ENCODE measurements around the gene OXSM. TPM values are rescaled to one million over a fixed set of nuclear protein-coding genes. Genes with fewer than 3 reads are reported as not detected.

The OXSM gene
- total and polyA plus RNA-seq, 10 of the 15 experiments (the other 5 are each of a cell fraction or from before 2014, with no cell fraction given) = 12.9 to 37.5 (median 22.1) TPM

DNA sequence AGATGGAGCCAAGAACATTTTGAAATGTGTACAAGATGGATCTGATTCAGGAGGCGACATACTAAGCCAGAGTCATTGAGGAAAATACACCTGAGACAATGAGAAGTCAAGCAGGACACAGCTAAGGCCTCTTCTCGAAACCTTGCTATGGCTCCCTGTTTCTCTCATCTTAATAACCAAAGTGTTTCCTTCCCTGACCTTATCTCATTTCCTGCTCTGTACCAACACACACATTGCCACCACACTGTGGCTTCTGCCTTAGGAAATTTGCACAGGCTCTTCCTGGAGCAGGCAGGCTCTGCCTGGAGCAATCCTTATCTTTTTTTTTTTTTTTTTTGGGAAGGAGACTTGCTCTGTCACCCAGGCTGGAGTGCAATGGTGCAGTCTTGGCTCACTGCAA, 36.6 kb downstream of the OXSM start:
- H3K4me2 ChIP-seq (ENCODE audit: control insufficient read depth, insufficient read depth) = no peak overlapping the region
- TF ChIP-seq SRF (IDR thresholded peaks at IDR 0.05; ENCODE audit: low read depth in 2 of 2, low read length in 2 of 2) (no peak), RUNX3 (IDR thresholded peaks at IDR 0.05; ENCODE audit: low read length) (no peak), ASH2L (IDR thresholded peaks at IDR 0.05; ENCODE audit: borderline replicate concordance, low read depth) (no peak), NRF1 (conservative IDR thresholded peaks at IDR 0.05; ENCODE audit: low read depth, low read length) (no peak), EP300 (IDR thresholded peaks at IDR 0.05; ENCODE audit: borderline replicate concordance in 1 of 2, control insufficient read depth in 1 of 2, low read depth in 2 of 2, low read length in 2 of 2) (no peak), SUPT20H (IDR thresholded peaks at IDR 0.05; ENCODE audit: borderline replicate concordance, control insufficient read depth, low read depth, low read length) (no peak)
- TF ChIP-seq, protein P1, sequence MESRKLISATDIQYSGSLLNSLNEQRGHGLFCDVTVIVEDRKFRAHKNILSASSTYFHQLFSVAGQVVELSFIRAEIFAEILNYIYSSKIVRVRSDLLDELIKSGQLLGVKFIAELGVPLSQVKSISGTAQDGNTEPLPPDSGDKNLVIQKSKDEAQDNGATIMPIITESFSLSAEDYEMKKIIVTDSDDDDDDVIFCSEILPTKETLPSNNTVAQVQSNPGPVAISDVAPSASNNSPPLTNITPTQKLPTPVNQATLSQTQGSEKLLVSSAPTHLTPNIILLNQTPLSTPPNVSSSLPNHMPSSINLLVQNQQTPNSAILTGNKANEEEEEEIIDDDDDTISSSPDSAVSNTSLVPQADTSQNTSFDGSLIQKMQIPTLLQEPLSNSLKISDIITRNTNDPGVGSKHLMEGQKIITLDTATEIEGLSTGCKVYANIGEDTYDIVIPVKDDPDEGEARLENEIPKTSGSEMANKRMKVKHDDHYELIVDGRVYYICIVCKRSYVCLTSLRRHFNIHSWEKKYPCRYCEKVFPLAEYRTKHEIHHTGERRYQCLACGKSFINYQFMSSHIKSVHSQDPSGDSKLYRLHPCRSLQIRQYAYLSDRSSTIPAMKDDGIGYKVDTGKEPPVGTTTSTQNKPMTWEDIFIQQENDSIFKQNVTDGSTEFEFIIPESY (IDR thresholded peaks at IDR 0.05) = no peak
- TF ChIP-seq, protein P2, sequence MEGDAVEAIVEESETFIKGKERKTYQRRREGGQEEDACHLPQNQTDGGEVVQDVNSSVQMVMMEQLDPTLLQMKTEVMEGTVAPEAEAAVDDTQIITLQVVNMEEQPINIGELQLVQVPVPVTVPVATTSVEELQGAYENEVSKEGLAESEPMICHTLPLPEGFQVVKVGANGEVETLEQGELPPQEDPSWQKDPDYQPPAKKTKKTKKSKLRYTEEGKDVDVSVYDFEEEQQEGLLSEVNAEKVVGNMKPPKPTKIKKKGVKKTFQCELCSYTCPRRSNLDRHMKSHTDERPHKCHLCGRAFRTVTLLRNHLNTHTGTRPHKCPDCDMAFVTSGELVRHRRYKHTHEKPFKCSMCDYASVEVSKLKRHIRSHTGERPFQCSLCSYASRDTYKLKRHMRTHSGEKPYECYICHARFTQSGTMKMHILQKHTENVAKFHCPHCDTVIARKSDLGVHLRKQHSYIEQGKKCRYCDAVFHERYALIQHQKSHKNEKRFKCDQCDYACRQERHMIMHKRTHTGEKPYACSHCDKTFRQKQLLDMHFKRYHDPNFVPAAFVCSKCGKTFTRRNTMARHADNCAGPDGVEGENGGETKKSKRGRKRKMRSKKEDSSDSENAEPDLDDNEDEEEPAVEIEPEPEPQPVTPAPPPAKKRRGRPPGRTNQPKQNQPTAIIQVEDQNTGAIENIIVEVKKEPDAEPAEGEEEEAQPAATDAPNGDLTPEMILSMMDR (IDR thresholded peaks at IDR 0.05 in 2 of 3, conservative IDR thresholded peaks at IDR 0.05 in 1 of 3; ENCODE audit: control insufficient read depth in 2 of 3, extremely low read depth in 1 of 3, insufficient read depth in 1 of 3, low read depth in 3 of 3, low read length in 3 of 3) = no peak
- TF ChIP-seq, protein P3, sequence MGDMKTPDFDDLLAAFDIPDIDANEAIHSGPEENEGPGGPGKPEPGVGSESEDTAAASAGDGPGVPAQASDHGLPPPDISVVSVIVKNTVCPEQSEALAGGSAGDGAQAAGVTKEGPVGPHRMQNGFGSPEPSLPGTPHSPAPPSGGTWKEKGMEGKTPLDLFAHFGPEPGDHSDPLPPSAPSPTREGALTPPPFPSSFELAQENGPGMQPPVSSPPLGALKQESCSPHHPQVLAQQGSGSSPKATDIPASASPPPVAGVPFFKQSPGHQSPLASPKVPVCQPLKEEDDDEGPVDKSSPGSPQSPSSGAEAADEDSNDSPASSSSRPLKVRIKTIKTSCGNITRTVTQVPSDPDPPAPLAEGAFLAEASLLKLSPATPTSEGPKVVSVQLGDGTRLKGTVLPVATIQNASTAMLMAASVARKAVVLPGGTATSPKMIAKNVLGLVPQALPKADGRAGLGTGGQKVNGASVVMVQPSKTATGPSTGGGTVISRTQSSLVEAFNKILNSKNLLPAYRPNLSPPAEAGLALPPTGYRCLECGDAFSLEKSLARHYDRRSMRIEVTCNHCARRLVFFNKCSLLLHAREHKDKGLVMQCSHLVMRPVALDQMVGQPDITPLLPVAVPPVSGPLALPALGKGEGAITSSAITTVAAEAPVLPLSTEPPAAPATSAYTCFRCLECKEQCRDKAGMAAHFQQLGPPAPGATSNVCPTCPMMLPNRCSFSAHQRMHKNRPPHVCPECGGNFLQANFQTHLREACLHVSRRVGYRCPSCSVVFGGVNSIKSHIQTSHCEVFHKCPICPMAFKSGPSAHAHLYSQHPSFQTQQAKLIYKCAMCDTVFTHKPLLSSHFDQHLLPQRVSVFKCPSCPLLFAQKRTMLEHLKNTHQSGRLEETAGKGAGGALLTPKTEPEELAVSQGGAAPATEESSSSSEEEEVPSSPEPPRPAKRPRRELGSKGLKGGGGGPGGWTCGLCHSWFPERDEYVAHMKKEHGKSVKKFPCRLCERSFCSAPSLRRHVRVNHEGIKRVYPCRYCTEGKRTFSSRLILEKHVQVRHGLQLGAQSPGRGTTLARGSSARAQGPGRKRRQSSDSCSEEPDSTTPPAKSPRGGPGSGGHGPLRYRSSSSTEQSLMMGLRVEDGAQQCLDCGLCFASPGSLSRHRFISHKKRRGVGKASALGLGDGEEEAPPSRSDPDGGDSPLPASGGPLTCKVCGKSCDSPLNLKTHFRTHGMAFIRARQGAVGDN (IDR thresholded peaks at IDR 0.05) = no peak
- TF ChIP-seq, protein P4, sequence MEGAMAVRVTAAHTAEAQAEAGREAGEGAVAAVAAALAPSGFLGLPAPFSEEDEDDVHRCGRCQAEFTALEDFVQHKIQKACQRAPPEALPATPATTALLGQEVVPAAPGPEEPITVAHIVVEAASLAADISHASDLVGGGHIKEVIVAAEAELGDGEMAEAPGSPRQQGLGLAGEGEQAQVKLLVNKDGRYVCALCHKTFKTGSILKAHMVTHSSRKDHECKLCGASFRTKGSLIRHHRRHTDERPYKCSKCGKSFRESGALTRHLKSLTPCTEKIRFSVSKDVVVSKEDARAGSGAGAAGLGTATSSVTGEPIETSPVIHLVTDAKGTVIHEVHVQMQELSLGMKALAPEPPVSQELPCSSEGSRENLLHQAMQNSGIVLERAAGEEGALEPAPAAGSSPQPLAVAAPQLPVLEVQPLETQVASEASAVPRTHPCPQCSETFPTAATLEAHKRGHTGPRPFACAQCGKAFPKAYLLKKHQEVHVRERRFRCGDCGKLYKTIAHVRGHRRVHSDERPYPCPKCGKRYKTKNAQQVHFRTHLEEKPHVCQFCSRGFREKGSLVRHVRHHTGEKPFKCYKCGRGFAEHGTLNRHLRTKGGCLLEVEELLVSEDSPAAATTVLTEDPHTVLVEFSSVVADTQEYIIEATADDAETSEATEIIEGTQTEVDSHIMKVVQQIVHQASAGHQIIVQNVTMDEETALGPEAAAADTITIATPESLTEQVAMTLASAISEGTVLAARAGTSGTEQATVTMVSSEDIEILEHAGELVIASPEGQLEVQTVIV (IDR thresholded peaks at IDR 0.05; ENCODE audit: borderline replicate concordance, partially characterized antibody) = no peak
- intact Hi-C loops (cut with micrococcal nuclease; ENCODE audit: unreplicated experiment) (no loop called here), in situ Hi-C loops (cut with MboI) (no loop called here)
- ChIA-PET CTCF (interaction anchor here (0.6 to 2.4 kb wide), 2 partner anchors 31 to 515 kb away, joined by 5 to 9 read pairs; no protein-coding TSS in a partner anchor), RAD21 (ENCODE audit: unreplicated experiment) (no interaction called here), POLR2A (interaction anchor here (0.6 kb wide), 1 partner anchor 1870 kb away, joined by 3 read pairs; no protein-coding TSS in a partner anchor), SMC1A (ENCODE audit: uncharacterized antibody, unreplicated experiment) (no interaction called here)
- H4K20me1 ChIP-seq (ENCODE audit: control insufficient read depth, insufficient read depth) = no peaks in the 10 kb centered on the region
- H3K27me3 ChIP-seq (replicated peaks in 1 of 2; ENCODE audit: control insufficient read depth in 2 of 2, insufficient read depth in 2 of 2, low read length in 1 of 2) = no peaks in the 10 kb centered on the region
- DNase-seq (ENCODE audit: low read depth, low spot score) (no peak), ATAC-seq (no peak), FAIRE-seq (no peak)
- H2AFZ ChIP-seq (ENCODE audit: control insufficient read depth, low read depth, low read length) = no peak overlapping the region
- H3K9me3 ChIP-seq (replicated peaks; ENCODE audit: control insufficient read depth, insufficient read depth, low read length) = no peaks in the 10 kb centered on the region
- no peak overlapping the region for H3K27ac ChIP-seq (ENCODE audit: control insufficient read depth, insufficient read depth)
- no peaks in the 10 kb centered on the region for H3K4me1 ChIP-seq (ENCODE audit: control insufficient read depth, insufficient read depth, low read length)
- no TSS peak for BruUV-seq (replicated peaks)
- no peaks in the 10 kb centered on the region for H3K36me3 ChIP-seq (ENCODE audit: control insufficient read depth in 2 of 2, insufficient read depth in 2 of 2, low read length in 1 of 2)
- no peak overlapping the region for H3K9ac ChIP-seq (ENCODE audit: control insufficient read depth, insufficient read depth, low read length)
- H3K4me3 ChIP-seq = no peak overlapping the region
- 23% methylated on average over 2 of the region's 2 CpGs for WGBS (ENCODE audit: insufficient coverage, insufficient replicate concordance, low lambda C conversion rate, missing lambda C conversion rate)
- no peaks in the 10 kb centered on the region for H3K79me2 ChIP-seq (ENCODE audit: control insufficient read depth, insufficient read depth, low read length)
